Measurements from ENCODE around the gene SAAL1.
"Not testable (repeated sequence)": the region's sequence is repeated elsewhere in the genome, so short reads cannot be mapped to it uniquely, and the experiment has no call there.

SAAL1 gene

GRCh38 chr11:18137186-18137800 is 31.4 kb upstream of the SAAL1 start:
- TF ChIP-seq, protein P1, sequence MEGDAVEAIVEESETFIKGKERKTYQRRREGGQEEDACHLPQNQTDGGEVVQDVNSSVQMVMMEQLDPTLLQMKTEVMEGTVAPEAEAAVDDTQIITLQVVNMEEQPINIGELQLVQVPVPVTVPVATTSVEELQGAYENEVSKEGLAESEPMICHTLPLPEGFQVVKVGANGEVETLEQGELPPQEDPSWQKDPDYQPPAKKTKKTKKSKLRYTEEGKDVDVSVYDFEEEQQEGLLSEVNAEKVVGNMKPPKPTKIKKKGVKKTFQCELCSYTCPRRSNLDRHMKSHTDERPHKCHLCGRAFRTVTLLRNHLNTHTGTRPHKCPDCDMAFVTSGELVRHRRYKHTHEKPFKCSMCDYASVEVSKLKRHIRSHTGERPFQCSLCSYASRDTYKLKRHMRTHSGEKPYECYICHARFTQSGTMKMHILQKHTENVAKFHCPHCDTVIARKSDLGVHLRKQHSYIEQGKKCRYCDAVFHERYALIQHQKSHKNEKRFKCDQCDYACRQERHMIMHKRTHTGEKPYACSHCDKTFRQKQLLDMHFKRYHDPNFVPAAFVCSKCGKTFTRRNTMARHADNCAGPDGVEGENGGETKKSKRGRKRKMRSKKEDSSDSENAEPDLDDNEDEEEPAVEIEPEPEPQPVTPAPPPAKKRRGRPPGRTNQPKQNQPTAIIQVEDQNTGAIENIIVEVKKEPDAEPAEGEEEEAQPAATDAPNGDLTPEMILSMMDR (IDR thresholded peaks at IDR 0.05; ENCODE audit: extremely low read depth, missing control alignments) = no peak

GRCh38 chr11:18135308-18135707 is 29.4 kb upstream of the SAAL1 start:
- TF ChIP-seq, protein P1 (IDR thresholded peaks at IDR 0.05; ENCODE audit: extremely low read depth, missing control alignments) = no peak

More at GRCh38 chr11:18137186-18137800, 31.4 kb upstream of the SAAL1 start:
- no peak for DNase-seq (ENCODE audit: low spot score)

DNA sequence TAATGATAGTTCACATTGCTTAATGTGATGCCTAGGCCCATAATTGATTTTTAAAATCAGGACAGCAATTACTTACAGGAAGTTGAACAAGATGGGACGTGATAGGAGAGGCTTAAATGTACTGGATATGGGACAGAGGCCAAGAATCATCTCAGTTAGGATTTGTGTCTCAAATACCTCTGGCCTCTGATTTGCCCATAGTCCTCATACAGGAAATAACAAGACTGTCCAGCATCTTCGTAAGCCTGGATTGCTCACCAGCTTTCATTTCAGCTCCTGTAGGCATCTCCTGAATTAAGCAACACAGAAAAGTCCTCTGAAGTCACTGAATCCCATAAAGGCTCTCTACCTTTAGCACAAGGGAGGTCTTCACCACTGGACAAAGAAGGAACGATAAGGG is 26.5 kb upstream of the SAAL1 start, which contains the start of gene MRGPRX3:
Gene MRGPRX3 (plus strand): TSS at position 231 of the 400 bp plus-strand sequence. CDS start 4,632 bp downstream, outside the sequence.
- TF ChIP-seq, protein P1 (IDR thresholded peaks at IDR 0.05; ENCODE audit: extremely low read depth, missing control alignments) = no peak
- no peak for DNase-seq (ENCODE audit: low spot score)

More at GRCh38 chr11:18135308-18135707, 29.4 kb upstream of the SAAL1 start:
- DNase-seq (ENCODE audit: low spot score) = no peak

GRCh38 chr11:18131115-18131514 is 25.2 kb upstream of the SAAL1 start:
- DNase-seq (ENCODE audit: low spot score) = not testable (repeated sequence)

DNA sequence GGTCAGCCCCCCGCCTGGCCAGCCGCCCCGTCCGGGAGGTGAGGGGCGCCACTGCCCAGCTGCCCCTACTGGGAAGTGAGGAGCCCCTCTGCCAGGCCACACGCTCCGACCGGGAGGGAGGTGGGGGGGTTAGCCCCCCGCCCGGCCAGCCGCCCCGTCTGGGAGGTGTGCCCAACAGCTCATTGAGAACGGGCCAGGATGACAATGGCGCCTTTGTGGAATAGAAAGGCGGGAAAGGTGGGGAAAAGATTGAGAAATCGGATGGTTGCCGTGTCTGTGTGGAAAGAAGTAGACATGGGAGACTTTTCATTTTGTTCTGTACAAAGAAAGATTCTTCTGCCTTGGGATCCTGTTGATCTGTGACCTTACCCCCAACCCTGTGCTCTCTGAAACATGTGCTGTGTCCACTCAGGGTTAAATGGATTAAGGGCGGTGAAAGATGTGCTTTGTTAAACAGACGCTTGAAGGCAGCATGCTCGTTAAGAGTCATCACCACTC is 15.5 kb upstream of the SAAL1 start:
- not testable (repeated sequence) for DNase-seq (ENCODE audit: low spot score)

DNA sequence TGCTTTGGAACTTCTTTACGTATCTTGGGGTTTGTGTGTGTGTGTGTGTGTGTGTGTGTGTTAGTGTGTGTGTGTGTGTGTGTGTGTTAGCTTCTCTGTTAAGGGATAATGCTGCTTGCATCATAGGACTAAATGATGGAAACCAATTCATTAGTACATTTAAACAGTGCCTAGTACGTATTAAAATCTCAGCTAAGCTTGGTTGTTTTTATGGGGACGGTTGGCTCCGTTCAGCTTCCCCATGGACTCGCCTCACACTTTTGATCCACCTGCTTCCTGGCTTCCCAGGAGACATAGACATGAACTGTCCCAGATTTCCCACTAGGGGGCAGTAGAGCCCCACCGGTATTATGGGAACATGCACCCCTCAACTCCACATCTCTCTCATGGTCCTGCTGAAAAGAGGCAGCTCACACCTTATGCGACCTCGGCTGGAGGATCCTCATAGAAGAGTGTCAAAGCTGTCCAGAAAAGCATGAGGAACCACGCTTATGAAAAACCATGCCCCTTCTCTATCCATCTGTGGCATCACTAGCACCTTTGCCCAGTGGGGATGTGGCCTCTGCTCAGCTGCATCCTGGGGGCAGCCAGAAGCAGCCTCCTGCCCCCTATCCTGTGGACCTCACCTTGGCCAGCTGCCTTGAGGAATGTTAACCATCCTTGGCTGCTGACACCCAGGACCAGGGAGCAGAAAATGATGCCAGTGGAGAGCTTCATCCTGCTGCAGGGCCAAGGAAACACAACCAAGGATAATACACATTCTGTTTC is 9.7 kb upstream of the SAAL1 start:
- TF ChIP-seq, protein P1 (IDR thresholded peaks at IDR 0.05; ENCODE audit: extremely low read depth, missing control alignments) = peak; percentile 58
- DNase-seq (ENCODE audit: low spot score) = peak; percentile 88

DNA sequence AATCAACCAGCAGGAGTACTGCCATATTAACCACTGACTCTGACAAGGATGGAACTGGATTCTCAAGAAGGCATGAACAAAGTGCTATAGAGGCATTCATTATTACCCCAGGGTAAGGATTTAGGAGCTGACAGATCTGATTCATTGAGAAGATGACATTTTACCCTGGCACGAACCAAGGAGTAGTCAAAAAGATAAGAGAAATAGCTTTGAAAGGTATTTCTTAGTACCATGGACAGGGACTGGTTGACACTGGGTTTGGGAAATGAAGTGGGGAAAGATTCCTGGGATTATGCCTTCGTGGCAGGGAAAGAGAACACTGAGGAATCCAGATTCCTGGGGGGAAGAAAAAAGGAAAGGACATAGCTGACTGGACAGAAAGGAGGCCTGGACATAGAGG is 5.1 kb upstream of the SAAL1 start:
- TF ChIP-seq, protein P1 (IDR thresholded peaks at IDR 0.05; ENCODE audit: extremely low read depth, missing control alignments) = no peak
- DNase-seq (ENCODE audit: low spot score) = no peak

DNA sequence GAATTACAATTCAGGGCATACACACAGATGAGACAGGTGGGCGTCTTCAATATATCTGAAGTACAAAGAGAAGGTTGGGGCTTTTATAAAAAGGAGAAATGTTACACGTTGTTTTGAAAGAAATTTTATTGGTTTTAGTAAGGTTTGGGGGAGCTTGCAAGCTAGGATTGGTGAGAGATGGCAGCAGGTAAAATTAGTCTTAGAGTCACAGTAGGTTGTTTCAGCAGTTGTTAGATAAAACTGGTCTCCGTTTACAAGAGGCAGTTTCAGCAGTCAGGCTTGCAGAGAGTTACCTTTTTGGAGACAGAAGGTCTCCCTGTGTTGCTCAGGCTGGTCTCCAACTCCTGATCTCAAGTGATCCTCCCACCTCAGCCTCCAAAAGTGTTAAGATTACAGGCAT is 2.4 kb upstream of the SAAL1 start:
- no peak for DNase-seq (ENCODE audit: low spot score)
- TF ChIP-seq, protein P1 (IDR thresholded peaks at IDR 0.05; ENCODE audit: extremely low read depth, missing control alignments) = no peak
